ENCODE results near the gene CEP72.

DNA sequence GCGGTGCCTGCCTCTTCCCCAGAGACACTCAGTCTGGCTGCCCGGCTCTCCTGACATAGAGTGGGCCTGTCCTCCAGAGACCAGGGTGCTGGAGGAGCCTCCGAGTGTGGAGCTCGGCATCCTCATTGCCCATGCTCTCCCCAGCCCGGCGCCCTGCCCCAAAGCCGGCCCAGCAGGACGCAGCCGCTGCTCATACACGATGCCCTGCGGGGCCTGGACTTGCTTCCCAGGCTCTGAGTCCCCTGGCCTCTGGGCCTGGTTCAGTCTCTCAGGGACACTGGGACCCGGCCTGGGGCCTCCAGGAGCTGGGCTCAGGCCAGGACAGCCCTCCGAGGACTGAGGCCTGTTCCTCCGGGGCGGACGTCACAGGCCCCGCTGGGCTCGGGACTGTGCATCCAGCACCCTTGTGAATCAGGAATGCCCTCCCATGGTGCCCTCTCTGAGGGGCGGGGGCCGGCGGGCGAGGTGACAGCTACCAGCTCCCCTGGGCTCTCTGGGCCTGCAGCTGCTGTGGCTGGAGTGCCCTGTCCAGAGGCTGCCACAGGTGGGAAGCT, 57.8 kb downstream of the CEP72 start:
- TF ChIP-seq POLR2A (IDR thresholded peaks at IDR 0.05; ENCODE audit: low read length) (no peak), GATA1 (IDR thresholded peaks at IDR 0.05; ENCODE audit: low read depth, low read length) (no peak)
